Stimulated activated CD4-positive, alpha-beta T cell treated with anti-CD3 and anti-CD28 coated beads, TNF-alpha, amount 100 ng/mL, for 1 hour (primary cell): ENCODE measurements around the gene F3.
A peak's percentile ranks its signal among the peaks of the same experiment; 100 is the strongest.

Experiments
- DNase-seq, 3 donors: peaks; one replicate each; pipeline ENCODE4 v3.0.0-alpha.2; 2020; ENCODE audit warnings: low read depth in 3 of 3, low spot score in 1 of 3

The F3 gene

DNA sequence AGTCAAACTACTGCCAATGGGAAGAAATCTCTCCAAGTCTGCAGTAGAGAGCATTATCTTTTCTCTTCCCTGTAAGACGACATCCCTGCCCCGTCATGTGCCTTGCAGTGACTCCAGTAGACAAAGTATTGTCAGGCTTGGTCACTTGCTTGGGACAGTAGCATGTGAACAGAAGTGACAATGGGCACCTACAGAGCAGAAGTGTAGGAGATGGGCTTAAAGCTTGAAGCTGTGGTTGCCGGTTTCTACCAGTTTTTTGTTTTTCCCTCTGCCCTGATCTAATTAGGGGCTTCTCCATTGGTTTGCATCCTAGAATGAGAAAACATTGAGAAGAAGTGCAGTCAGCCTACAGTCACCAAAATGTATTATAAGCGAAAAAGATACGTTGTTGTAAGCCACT, 12.7 kb downstream of the F3 start:
- no peak for DNase-seq

GRCh38 chr1:94528299-94528698, 13.3 kb downstream of the F3 start:
- DNase-seq, result no peak

DNA sequence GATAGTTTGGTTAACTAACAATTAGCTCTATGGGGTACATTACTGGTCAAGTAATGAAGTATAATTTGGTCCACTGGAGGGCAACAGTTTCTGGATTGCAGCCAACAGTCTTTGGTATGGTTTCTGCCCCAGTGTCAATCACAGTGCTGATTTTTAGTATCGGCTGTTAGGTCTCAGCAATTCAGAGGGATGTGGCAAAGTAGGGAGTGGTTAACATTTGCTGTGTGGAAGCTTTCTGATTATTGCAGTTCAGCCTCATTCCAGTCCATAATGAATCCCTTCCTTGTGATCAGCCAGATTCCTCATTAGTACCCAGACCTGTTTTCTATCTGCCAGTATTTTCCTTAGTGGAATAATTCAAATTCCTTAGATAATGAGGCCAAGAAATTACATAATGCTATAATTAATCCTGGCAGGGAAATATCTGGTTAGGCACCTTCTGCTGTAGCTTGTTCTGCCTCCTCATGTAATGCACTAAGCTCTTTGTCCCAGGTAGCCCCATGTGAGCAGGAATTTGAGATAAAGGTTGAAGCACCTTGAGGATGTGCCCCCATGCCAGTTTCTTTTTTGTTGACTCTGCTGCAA, 14.0 kb downstream of the F3 start:
- DNase-seq, result no peak

GRCh38 chr1:94526152-94526980, 15.2 kb downstream of the F3 start:
- DNase-seq, result no peak

- no peak for DNase-seq
Measured at GRCh38 chr1:94524531-94524930, 17.0 kb downstream of the F3 start.

DNA sequence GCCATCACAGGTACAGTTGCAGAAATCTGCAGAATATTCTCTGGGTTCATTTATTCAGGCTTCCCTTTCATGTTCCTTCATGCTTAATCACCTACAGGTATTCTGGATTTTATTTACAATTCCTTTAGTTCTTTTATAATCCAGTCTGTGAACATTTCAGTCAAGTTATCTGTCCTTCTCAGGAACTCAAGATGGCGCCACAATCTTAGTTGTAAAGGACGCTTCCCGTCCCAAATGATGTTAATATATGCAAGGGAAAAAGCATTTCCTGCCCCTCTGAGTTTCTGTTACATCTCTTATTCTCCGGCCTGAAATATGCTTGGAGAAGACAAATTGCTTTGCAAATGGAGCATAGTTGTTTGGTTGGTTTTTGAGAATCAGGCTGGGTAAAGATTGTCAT, 19.3 kb downstream of the F3 start:
- no peak for DNase-seq

GRCh38 chr1:94519351-94519750, 22.2 kb downstream of the F3 start:
- DNase-seq, result no peak

DNA sequence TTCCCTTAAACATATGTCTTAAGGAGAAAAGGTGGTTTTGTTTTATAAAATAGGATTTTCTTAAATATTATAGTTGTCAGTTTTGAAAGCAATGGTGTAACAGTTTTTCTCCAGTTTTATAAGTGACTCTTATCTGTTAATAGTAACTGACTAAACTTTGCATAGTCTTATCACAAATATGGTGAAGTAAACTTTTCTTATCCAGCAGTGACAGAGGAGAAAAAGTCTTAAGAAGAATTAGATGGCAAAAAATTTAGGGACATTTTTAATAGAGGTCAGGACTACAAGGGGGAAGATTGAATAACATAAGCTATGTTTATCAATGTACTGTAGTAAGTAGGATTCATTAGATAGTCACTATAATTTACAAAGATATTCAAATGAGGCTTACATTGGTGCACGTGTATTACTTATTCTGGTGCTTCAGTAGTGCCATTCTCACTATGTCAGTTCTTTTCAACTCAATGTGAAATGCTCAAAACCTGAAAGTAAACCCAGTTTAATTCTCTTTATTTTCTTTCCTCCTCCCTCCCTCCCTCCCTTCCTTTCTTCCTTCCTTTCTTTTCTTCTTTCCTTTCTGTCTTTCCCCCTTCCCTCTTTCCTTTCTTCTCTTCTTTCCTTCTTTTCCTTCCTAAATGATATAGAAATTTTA, 26.1 kb downstream of the F3 start:
- no peak for DNase-seq

DNA sequence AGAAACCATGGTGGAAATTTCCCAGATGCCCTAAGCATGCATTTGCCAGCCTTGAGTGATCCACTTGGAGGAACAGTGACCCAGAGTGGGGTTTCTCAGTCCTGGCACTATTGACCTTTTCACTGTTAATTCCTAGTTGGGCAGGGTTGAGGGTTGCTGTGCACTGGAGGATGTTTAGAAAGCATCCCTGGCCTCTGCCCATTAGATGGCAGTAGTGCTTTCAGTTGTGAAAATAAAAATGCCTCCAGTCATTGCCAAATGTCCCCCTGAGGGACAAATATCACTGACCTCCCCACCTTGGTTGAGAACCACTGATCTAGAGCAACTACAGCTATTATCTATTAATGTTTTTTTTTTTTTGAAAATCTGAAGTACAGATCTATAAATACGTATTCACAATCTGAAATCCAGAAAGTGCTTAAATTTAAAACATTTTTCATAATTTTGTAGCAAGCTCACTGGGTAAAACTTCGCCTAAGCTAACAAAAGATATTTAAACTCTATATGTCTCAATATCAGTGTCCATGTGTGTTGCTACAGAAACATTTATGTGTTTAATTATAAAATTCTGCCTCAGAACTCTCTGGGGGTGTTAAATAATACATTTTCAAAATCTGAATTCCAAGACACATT, 27.3 kb downstream of the F3 start:
- no peak for DNase-seq

DNA sequence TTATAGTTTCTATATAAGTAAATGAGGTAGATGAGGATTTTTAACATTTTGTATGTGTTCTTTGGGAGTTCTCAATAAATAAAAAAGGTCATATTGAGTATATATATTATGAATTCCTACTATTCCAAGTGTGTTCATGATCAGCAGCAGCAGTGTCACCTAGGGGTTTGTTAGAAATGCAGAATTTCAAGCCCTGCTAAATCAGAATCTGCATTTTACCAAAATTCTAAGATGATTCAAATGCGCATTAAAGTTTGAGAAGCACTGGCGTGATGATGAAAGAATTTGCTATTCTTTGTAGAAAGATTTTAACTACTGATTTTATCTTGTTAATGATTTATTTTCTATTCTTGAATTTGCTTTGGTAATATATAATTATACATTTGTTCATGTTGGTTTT, 28.7 kb downstream of the F3 start:
- DNase-seq, result no peak

GRCh38 chr1:94504601-94505000, 37.0 kb downstream of the F3 start:
- no peak for DNase-seq

- no peak for DNase-seq
Measured at GRCh38 chr1:94503153-94503552, 38.4 kb downstream of the F3 start.

GRCh38 chr1:94501935-94502334, 39.6 kb downstream of the F3 start:
- no peak for DNase-seq

GRCh38 chr1:94501426-94501825, 40.1 kb downstream of the F3 start:
- no peak for DNase-seq

GRCh38 chr1:94496076-94496755, 45.3 kb downstream of the F3 start:
- DNase-seq, result no peak

- no peak for DNase-seq
Measured at GRCh38 chr1:94490556-94490955, 51.0 kb downstream of the F3 start.

DNA sequence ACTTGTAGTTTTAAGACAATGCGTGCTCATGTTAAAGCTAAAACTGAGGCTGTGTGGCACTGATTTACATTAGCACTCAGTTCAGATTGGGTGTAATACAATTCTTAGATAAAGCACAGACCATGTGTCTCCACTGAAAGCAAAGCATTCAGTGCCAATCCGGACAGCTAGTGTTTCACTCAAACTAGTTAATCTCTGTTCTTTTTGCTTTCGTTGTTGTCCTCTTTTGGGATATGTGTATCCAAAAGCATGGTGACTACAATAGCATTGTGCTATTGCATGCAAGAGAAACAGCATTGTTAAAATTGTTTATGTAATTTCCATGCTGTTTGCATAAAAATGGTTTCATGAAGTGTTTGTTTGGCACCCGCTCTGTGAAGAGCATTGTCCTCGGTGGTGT, 54.6 kb downstream of the F3 start:
- DNase-seq, result no peak

GRCh38 chr1:94481473-94481933, 60.1 kb downstream of the F3 start:
- peak in 2 of 3 donors; percentile 1 to 2 for DNase-seq

- no peak for DNase-seq
Measured at GRCh38 chr1:94479682-94480081, 61.9 kb downstream of the F3 start.
